NOMO-1 (cell line): ENCODE data around the gene DFFA.

Experiments
- DNase-seq, 2 experiments: peaks; one replicate each; lab custom pipeline; 2025; ENCODE audit not compliant: unreplicated experiment in 2 of 2; lab: John Stamatoyannopoulos, UW

DFFA gene

GRCh38 chr1:10472220-10473144 lies at the start of gene DFFA:
DFFA (minus strand) TSS chr1:10472529; CDS start chr1:10472458, 71 bp downstream.
- DNase-seq: peak; percentile 94 to 98

DNA sequence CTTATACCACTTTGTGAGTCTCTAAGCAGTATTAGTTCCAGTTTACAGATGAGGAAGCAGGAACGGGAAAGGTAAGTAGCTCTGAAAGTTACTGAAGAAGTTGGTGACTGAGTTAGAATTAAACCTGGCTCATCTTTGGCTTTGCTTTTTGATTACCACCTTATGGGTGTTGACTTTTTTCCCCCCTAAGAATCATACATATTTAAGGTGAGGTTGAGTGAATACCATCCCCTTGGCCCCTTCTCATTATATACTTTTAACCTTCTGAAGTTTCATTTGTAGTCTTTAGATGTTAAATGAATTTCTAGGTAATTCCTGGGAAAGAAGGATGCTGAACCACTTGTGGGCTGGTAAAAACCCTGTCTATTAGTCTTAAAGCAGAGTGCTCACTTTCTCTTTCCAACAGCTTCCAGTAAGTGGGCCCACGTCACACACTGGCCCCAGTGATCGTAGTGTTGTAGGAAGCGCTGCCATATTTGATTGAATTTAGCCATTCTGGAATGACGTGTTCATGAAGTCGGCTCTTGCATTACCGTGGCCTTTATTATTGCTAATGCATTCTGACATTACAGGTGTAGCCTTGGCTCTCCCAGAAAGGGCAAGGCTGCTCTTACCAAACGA lies 49.3 kb upstream of the DFFA start:
- DNase-seq: no peak

GRCh38 chr1:10520952-10521351 lies 48.6 kb upstream of the DFFA start:
- DNase-seq: no peak

DNA sequence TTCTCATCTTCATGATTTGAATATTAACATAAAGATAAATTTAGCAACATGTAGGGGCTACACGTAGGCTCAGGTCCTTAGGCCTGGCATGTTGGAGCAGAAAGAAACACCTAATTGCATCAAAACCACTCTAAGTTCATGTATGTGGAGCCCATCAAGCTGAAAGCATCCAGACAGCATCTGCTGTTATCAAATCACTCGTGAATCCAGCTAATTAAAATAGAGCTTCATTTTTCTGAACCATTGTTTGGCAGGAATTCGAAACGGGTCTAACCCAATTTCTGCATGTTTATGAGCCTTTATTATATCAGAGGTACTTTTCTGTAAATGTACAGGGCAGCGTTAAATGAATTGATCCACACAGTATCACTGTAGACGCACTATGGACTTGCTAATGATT lies 48.2 kb upstream of the DFFA start:
- DNase-seq: no peak

GRCh38 chr1:10519016-10519417 lies 46.7 kb upstream of the DFFA start:
- no peak for DNase-seq

GRCh38 chr1:10517677-10517982 lies 45.3 kb upstream of the DFFA start:
- DNase-seq: no peak

DNA sequence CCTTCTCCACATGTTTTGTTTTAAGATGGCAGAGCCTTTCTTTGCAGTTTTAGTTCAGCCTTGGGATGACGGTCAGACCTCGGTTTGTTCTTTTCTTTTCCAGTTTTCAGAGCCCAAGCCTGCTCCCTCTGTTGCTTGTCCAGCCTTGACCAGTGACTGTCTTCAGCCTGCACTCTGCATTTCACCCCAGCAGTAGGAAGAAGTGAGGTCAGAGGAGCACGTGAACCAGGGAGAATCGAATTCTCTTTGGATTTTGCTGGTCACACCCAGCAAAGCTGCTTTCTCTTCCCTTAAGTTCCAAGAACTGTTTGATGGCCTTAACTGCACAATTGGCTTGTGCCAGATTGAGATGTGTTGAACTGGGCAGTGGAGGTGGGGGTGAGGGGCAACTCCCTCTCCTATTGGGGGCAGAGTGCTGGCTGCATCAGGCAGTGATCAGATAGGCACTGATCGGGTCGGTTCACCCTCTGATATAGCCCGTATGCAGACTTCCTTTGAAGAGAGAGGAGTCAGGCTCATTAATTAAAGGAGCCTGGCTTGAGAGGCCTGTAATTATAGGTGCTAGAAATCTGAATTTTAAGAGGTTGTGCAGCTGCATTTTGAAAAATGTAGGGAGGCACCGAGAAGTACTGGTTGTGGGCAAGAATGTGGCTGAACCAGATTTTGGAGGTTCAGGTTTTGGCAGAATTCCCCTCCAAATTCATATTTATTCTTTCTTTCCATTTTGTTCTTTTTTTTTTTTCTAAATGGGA lies 44.8 kb upstream of the DFFA start:
- DNase-seq: no peak

DNA sequence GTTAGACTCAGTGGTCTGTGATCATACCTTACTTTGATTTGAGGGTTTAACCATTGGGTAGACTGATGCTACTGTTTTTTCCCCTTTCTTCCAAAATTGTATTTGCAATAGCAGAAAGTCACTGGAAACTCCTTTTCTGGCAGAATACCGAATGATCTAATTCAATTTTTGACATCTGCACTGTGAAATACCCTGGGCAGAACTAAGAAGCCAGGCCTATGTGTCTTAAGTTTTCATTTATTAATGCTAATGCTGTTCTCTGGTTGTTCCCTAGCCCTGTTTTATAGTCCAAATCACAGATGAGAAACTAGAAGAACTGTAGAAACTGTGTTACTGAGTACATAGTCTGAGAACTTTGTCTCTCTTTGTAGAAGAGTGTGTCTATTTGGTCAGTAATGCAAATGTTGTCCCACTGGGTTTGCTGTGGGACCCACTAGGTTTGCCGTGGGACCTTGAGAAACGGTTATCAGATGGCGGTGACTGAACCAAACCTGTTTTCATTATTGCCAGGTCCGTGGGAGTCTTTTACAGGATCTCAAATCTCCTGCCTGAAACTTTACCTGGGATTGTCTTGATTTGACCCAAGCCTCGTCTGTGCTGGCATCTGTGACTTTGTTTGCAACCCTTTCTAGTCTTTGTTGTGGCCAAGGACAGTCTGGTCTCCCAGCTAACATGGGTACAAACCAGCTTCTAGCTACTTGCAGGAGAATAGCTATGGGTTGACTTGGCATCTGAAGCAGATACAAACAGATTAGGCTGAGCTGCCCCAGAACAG lies 43.8 kb upstream of the DFFA start:
- no peak for DNase-seq

DNA sequence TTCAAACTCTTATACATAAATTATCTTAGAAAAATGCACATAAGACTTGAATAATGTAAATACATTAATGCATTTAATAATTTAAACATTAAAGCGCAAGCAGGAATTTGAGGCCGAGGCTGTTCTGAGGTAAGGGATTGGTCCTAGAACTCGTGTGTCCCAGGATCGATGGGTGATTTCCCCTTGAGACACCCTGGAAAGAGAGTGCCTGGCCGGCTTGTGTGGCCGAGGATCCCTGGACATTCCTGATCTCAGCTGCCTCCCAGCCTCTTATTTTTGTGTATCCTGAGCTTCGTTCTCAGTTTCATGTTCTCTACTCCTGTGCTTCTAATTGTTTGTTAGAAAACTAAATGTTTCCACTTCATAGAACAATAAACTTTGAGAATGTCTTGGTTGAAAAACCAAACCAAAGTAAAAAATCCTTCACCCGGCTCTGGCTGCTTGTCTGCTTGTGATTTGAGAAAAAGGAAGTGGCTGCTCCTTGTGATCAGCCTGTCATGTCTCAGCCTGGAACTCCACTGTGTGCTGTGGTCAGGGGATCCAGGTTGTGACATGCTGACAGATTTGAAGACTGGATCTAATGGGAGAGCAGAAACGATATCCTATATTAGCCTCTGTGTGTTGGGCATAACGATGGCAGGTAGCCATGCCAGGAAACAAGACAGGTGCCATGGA lies 43.1 kb upstream of the DFFA start:
- DNase-seq: peak; percentile 43 to 63

- no peak for DNase-seq
Observed at GRCh38 chr1:10514490-10515235, 42.3 kb upstream of the DFFA start.

- no peak for DNase-seq
Observed at GRCh38 chr1:10513199-10513598, 40.9 kb upstream of the DFFA start.

- no peak for DNase-seq
Observed at GRCh38 chr1:10511494-10511885, 39.2 kb upstream of the DFFA start.

- DNase-seq: peak; percentile 52 to 79
Observed at GRCh38 chr1:10510520-10511493, 38.5 kb upstream of the DFFA start.

DNA sequence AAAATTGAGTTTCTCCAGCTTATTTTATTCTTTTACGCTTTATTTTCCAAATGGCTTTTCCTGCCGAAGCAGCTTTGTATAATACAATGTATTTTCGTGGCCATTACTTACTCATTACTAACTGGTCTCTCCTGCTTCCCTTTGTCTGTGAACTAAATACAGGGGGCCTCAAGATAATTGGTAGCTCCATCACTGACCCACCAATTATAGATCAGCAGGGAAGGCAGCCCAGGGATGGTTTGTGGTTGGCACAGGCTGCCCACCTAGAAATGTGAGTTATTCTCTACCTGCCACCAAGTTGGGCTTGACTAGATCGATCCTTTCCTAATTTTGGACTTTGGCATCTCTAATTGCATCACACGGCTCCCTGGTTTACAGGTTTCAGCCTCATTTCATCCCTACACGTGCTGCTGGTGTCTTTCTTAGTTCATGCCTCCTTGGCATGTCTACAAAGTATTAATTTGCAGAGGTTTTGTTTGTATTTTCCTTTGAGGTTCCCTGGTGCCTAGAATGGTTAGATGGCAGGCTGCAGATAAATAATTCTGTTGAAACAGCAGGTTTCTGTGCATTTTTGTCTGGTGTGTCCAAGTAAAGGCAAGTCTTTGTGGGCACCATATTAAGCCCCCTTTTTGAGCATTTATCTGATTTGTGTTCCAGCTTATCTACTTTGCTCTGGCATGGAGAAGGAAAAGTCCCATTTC lies 37.6 kb upstream of the DFFA start:
- no peak for DNase-seq

- DNase-seq: no peak
Observed at GRCh38 chr1:10508511-10508951, 36.2 kb upstream of the DFFA start.

- peak; percentile 67 to 77 for DNase-seq
Observed at GRCh38 chr1:10507111-10507879, 35.0 kb upstream of the DFFA start.

DNA sequence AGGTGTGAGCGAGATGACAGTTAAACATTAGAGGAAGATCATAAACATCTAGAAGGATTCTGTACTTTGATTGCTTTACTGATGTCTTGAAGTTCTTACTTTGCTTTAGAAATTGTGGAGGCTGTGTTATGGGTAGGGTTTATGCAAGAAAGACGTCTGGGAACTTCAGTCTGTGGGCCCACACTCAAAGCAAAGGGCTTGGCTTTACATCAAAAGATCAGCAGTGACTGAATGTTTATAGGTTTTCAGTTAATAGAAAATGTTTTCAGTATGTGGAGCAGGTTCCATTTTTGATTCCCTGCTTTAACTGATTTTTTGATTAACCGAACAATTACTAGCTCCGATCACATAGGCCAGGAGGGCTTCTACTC lies 34.3 kb upstream of the DFFA start:
- DNase-seq: no peak
